Endothelial cell of umbilical vein (primary cell): ENCODE results near the gene ZFAND2B.

Source experiments
- EZH2 ChIP-seq: IDR thresholded peaks from 2 replicates; pipeline ENCODE4 v1.6.1; 2012; ENCODE audit warnings: borderline replicate concordance, low read depth, mild to moderate bottlenecking, moderate library complexity, low read length, inconsistent platforms; ENCODE audit not compliant: severe bottlenecking
- POLR2A ChIP-seq: IDR thresholded peaks from 2 replicates; pipeline ENCODE4 v1.6.1; 2012; ENCODE audit warnings: low read depth, mild to moderate bottlenecking, control low read depth, low read length
- TF ChIP-seq, protein P1 (sequence below), 2 donors: IDR thresholded peaks; 1 replicate in 1 of 2; 2 replicates in 1 of 2; pipeline ENCODE4 v1.5.1; 2011; ENCODE audit warnings: low read length in 2 of 2, mild to moderate bottlenecking in 2 of 2, moderate library complexity in 2 of 2, control low read depth in 1 of 2, inconsistent platforms in 1 of 2, low read depth in 1 of 2; ENCODE audit not compliant: insufficient read depth in 1 of 2; ENCODE audit errors: extremely low read depth in 1 of 2

DNA sequence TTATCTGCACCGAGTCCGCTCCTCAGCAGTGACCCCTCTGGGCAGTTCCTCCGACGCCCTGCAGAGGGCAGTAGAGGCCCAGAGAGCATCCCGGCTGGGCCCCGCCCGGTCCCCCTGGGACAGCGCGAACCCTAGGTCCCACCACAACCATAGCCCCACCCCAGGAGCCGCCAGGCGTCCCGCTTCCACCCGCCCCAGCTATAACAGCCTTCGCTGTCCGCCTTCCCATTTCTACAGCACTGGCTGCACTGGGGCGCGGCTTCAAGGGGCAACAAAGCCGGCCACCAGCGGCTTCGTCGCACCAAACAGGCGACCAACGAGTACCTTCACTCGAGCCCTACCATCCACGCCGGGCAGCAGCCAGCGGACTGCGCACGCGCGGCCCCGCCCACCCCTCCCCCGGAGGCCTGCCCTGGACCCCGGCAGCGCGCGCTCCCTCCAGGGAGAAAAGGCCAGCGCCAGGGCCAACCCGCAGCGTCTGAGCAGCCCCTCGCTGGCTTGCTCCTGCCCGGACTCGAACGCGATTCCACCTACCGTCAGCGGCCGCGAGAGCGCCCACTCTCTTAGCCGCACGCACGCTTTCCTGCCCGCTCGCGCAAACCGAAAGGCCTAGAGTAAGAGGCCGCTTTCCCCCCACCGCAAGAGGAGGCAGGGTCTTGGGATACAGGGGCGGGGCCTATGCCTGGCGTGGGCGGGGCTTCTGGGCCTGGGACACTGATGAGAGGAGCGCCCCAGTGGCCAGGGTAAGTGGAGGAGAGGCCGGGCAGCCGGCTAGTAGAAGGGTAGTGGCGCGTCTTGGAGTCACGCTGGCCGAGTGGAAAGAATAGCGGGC lies 46.2 kb upstream of the ZFAND2B start, which contains the start of gene NHEJ1:
- no peak for TF ChIP-seq EZH2
- TF ChIP-seq POLR2A: peak; percentile 76
- TF ChIP-seq, protein P1, sequence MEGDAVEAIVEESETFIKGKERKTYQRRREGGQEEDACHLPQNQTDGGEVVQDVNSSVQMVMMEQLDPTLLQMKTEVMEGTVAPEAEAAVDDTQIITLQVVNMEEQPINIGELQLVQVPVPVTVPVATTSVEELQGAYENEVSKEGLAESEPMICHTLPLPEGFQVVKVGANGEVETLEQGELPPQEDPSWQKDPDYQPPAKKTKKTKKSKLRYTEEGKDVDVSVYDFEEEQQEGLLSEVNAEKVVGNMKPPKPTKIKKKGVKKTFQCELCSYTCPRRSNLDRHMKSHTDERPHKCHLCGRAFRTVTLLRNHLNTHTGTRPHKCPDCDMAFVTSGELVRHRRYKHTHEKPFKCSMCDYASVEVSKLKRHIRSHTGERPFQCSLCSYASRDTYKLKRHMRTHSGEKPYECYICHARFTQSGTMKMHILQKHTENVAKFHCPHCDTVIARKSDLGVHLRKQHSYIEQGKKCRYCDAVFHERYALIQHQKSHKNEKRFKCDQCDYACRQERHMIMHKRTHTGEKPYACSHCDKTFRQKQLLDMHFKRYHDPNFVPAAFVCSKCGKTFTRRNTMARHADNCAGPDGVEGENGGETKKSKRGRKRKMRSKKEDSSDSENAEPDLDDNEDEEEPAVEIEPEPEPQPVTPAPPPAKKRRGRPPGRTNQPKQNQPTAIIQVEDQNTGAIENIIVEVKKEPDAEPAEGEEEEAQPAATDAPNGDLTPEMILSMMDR (IDR thresholded peaks at IDR 0.05; ENCODE audit: extremely low read depth in 1 of 2, insufficient read depth in 1 of 2, low read depth in 1 of 2, low read length in 2 of 2): peak; percentile 96 to 99
